GM18870 (cell line): ENCODE measurements around the gene ZDHHC4.
A peak's percentile ranks its signal among the peaks of the same experiment; 100 is the strongest.
"Not testable (repeated sequence)": the region's sequence is repeated elsewhere in the genome, so short reads cannot be mapped to it uniquely, and the experiment has no call there.

Experiments used
- ATAC-seq: cut with Tn5 transposase; IDR thresholded peaks from one replicate; pipeline ENCODE4 v1.9.1; 2021; ENCODE audit warnings: moderate library complexity; ENCODE audit not compliant: unreplicated experiment

ZDHHC4 gene

DNA sequence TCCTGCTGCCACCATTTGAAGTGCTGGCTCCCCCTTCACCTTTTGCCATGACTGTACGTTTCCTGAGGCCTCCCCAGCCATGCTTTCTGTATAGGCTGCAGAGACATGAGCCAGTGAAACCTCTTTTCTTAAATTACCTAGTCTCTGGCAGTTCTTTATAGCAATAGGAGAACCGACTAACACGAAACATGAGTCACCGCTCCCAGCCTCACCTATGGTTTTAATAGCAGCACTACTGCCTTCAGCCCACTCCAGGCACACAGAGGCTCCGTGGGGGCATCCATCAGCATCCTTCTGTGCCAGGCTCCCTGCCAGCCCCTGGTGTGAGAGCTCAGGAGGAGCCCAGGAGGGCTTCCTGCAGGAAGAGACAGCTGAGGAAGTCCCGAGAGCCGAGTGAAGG lies 54.4 kb downstream of the ZDHHC4 start:
- ATAC-seq = no peak

DNA sequence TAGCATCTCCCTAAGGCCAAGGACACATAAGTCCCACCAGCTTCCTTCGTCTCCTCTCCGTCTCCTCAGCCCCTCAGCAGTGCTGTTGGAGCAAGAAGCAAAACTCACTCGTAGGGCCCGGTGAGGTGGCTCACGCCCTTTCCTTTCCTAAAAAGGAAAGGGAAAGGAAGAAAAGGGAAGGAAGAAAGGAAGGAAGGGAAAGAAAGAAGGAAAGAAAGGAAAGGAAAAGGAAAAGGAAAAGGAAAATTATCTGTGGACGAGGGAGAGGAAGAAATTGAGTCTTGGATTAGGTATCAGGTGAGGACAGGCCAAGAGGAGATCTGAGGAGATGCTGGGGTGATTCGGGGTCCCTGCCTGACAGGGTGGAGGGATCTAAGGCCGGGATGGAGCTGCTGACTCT lies 56.8 kb downstream of the ZDHHC4 start:
- ATAC-seq = no peak

GRCh38 chr7:6634971-6635370 lies 57.7 kb downstream of the ZDHHC4 start:
- ATAC-seq = not testable (repeated sequence)

DNA sequence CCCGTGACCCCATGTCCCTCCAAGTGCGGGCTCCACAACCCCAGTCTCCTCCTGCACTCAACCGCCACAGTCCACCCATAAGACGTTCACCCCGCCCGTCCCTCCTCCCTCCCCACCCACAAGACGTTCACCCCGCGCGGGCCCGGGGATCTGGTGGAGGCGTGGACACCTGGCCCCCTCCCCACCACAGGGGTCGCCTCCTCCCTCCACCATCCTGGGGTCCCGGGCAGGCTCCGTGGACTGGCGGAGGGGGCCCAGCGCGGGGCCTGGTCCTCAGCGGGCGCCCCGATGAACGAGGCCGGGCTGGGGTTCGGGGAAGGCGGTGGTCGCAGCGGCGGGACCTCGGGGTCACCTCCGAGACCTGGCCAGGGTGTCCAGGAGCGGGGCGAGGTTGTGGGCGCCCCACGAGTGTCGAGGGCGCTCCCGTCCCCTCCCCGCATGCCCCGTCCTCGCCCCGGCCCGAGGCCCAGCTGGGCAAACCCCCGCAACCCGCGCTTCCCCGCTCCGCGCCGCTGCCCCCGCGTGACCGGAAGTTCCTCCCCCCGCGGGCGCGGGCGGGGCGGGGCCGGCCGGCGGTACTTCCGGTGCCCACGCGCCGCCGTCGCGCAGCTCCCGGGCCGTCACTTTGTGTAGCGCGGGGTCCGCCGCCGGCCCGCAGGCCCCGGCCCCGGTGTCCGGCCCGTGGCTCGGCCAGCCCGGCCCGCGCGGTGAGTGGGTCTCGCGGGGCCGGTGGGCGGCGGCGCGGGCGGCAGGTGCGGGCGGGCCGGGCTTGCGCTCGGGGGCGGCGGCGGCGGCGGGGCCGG lies 59.7 kb downstream of the ZDHHC4 start, which contains the start of gene ZNF316:
TSS of gene ZNF316 (plus strand) at position 578 of the 803 bp plus-strand sequence. CDS start 5,092 bp downstream, outside the sequence.
- ATAC-seq = no peak

- peak; percentile 50 for ATAC-seq
These were observed 60.4 kb downstream of the ZDHHC4 start for GRCh38 chr7:6637544-6638229.
